NCI-H510A (cell line): ENCODE measurements around the gene SLC12A2.

Experiments
- DNase-seq: peaks from one replicate; lab custom pipeline; 2025; lab: John Stamatoyannopoulos, UW

SLC12A2 gene

GRCh38 chr5:128083033-128083810 lies at the start of gene SLC12A2:
Gene SLC12A2 (plus strand): TSS chr5:128083766. CDS start chr5:128083955, 189 bp downstream.
- DNase-seq = peak; percentile 67

- no peak for DNase-seq
Measured at GRCh38 chr5:128035689-128036088, 47.9 kb upstream of the SLC12A2 start.

GRCh38 chr5:128036950-128037349 lies 46.6 kb upstream of the SLC12A2 start:
- DNase-seq = no peak

GRCh38 chr5:128038643-128039042 lies 44.9 kb upstream of the SLC12A2 start:
- no peak for DNase-seq

GRCh38 chr5:128040927-128041326 lies 42.6 kb upstream of the SLC12A2 start:
- no peak for DNase-seq

- no peak for DNase-seq
Measured at GRCh38 chr5:128052780-128053179, 30.8 kb upstream of the SLC12A2 start.

GRCh38 chr5:128053291-128053954 lies 30.1 kb upstream of the SLC12A2 start:
- no peak for DNase-seq

- no peak for DNase-seq
Measured at GRCh38 chr5:128060644-128061385, 22.8 kb upstream of the SLC12A2 start.

- no peak for DNase-seq
Measured at GRCh38 chr5:128062172-128062746, 21.3 kb upstream of the SLC12A2 start.

GRCh38 chr5:128074171-128074570 lies 9.4 kb upstream of the SLC12A2 start:
- DNase-seq = no peak

- DNase-seq = no peak
Measured at GRCh38 chr5:128074953-128075352, 8.6 kb upstream of the SLC12A2 start.

GRCh38 chr5:128077526-128077925 lies 6.0 kb upstream of the SLC12A2 start:
- no peak for DNase-seq

- no peak for DNase-seq
Measured at GRCh38 chr5:128081111-128081851, 2.3 kb upstream of the SLC12A2 start.

- DNase-seq = no peak
Measured at GRCh38 chr5:128082551-128083032, 974 bp upstream of the SLC12A2 start.

GRCh38 chr5:128083811-128084227 lies 253 bp downstream of the SLC12A2 start:
- DNase-seq = no peak

- DNase-seq = no peak
Measured at GRCh38 chr5:128084228-128085167, 932 bp downstream of the SLC12A2 start.

GRCh38 chr5:128085413-128085812 lies 1.8 kb downstream of the SLC12A2 start:
- DNase-seq = no peak

- no peak for DNase-seq
Measured at GRCh38 chr5:128091579-128091978, 8.0 kb downstream of the SLC12A2 start.

GRCh38 chr5:128092144-128092543 lies 8.6 kb downstream of the SLC12A2 start:
- no peak for DNase-seq

- no peak for DNase-seq
Measured at GRCh38 chr5:128093368-128093767, 9.8 kb downstream of the SLC12A2 start.
